Measurements from ENCODE around the gene WEE1.
"Not testable (repeated sequence)": the region's sequence is repeated elsewhere in the genome, so short reads cannot be mapped to it uniquely, and the experiment has no call there.

The WEE1 gene

GRCh38 chr11:9573052-9573774 lies at the start of gene WEE1:
Gene WEE1, plus strand, starts transcription at chr11:9573670. Its CDS starts 264 bp downstream, at chr11:9573934.
- peak; percentile 98 for DNase-seq (ENCODE audit: low spot score)

GRCh38 chr11:9524001-9524400 lies 49.5 kb upstream of the WEE1 start:
- DNase-seq (ENCODE audit: low spot score), result no peak

- no peak for DNase-seq (ENCODE audit: low spot score)
These were observed 48.4 kb upstream of the WEE1 start for GRCh38 chr11:9525116-9525515.

GRCh38 chr11:9527481-9528135 lies 45.9 kb upstream of the WEE1 start:
- no peak for DNase-seq (ENCODE audit: low spot score)

- no peak for DNase-seq (ENCODE audit: low spot score)
These were observed 45.4 kb upstream of the WEE1 start for GRCh38 chr11:9528136-9528501.

- DNase-seq (ENCODE audit: low spot score), result no peak
These were observed 44.7 kb upstream of the WEE1 start for GRCh38 chr11:9528573-9529333.

- DNase-seq (ENCODE audit: low spot score), result no peak
These were observed 44.2 kb upstream of the WEE1 start for GRCh38 chr11:9529334-9529650.

GRCh38 chr11:9530020-9530621 lies 43.3 kb upstream of the WEE1 start:
- DNase-seq (ENCODE audit: low spot score), result no peak

GRCh38 chr11:9530901-9531625 lies 42.4 kb upstream of the WEE1 start:
- DNase-seq (ENCODE audit: low spot score), result no peak

GRCh38 chr11:9533058-9533457 lies 40.4 kb upstream of the WEE1 start:
- DNase-seq (ENCODE audit: low spot score), result no peak

- no peak for DNase-seq (ENCODE audit: low spot score)
These were observed 39.6 kb upstream of the WEE1 start for GRCh38 chr11:9533736-9534473.

GRCh38 chr11:9535189-9535781 lies 38.2 kb upstream of the WEE1 start:
- peak; percentile 72 for DNase-seq (ENCODE audit: low spot score)

- no peak for DNase-seq (ENCODE audit: low spot score)
These were observed 34.9 kb upstream of the WEE1 start for GRCh38 chr11:9538548-9538947.

GRCh38 chr11:9549216-9549615 lies 24.3 kb upstream of the WEE1 start:
- DNase-seq (ENCODE audit: low spot score), result not testable (repeated sequence)

- DNase-seq (ENCODE audit: low spot score), result no peak
These were observed 23.3 kb upstream of the WEE1 start for GRCh38 chr11:9550191-9550628.

GRCh38 chr11:9561279-9561982 lies 12.0 kb upstream of the WEE1 start:
- no peak for DNase-seq (ENCODE audit: low spot score)

GRCh38 chr11:9562716-9563115 lies 10.8 kb upstream of the WEE1 start:
- no peak for DNase-seq (ENCODE audit: low spot score)

GRCh38 chr11:9563196-9563730 lies 10.2 kb upstream of the WEE1 start:
- DNase-seq (ENCODE audit: low spot score), result no peak

GRCh38 chr11:9565822-9566560 lies 7.5 kb upstream of the WEE1 start:
- DNase-seq (ENCODE audit: low spot score), result no peak

Data from NAMALWA (cell line).